WERI-Rb-1 (cell line): ENCODE measurements around the gene C12orf57.
A peak's percentile ranks its signal among the peaks of the same experiment; 100 is the strongest.

Experiments used
- DNase-seq: peaks from one replicate; pipeline ENCODE4 v3.0.0-alpha.2; 2020
- H3K27ac ChIP-seq: fragments of 250-450 bp; sonication (Bioruptor Pico); 2 replicates; pipeline ENCODE4 v1.5.1; 2020; ENCODE audit warnings: mild to moderate bottlenecking, moderate library complexity
- H3K27me3 ChIP-seq: fragments of 250-450 bp; sonication (Bioruptor Pico); 2 replicates; pipeline ENCODE4 v1.5.1; 2021; ENCODE audit warnings: mild to moderate bottlenecking, low read depth, moderate library complexity; ENCODE audit not compliant: insufficient read depth, severe bottlenecking
- H3K36me3 ChIP-seq: fragments of 250-450 bp; sonication (Bioruptor Pico); 2 replicates; pipeline ENCODE4 v1.5.1; 2020; ENCODE audit warnings: mild to moderate bottlenecking, moderate library complexity
- H3K4me3 ChIP-seq: 2 replicates; pipeline ENCODE4 v1.5.1; 2011; ENCODE audit warnings: low read depth, mild to moderate bottlenecking, control low read depth, low read length
- H3K9me3 ChIP-seq: fragments of 250-450 bp; sonication (Bioruptor Pico); 2 replicates; pipeline ENCODE4 v1.5.1; 2021; ENCODE audit warnings: mild to moderate bottlenecking, moderate library complexity; ENCODE audit not compliant: severe bottlenecking
- CTCF ChIP-seq: IDR thresholded peaks from 2 replicates; pipeline ENCODE4 v1.5.1; 2011; ENCODE audit warnings: low read depth, mild to moderate bottlenecking, control low read depth, inconsistent platforms, low read length

C12orf57 gene

DNA sequence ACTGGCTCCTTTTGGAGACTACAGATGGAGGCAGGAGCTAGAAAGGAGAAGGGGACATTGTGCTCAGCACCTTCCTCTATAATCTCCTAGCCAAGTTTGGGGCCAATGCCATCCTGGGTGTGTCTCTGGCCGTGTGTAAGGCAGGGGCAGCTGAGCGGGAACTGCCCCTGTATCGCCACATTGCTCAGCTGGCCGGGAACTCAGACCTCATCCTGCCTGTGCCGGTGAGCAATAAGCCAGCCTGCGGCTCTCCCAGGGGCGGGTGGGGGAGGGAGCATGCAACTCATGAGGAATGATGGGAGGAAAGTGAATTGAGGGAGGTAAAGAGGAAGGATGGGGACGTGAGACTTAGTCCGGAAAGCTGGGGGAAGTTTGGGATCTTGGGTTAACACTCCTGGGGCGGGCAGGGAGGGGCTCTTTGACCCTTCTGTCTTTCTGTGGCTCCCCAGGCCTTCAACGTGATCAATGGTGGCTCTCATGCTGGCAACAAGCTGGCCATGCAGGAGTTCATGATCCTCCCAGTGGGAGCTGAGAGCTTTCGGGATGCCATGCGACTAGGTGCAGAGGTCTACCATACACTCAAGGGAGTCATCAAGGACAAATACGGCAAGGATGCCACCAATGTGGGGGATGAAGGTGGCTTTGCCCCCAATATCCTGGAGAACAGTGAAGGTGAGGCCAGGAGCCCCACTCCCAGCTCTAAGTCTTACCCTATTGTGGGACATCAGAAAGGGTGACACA is 26.2 kb upstream of the C12orf57 start:
- Histone ChIP-seq H3K4me3 (no peak overlapping the region), H3K9me3 (no peaks in the 10 kb centered on the region), H3K27me3 (no peaks in the 10 kb centered on the region), H3K36me3 (peaks cover 75% of the 10 kb centered on the region), H3K27ac (no peak overlapping the region)
- no peak for TF ChIP-seq CTCF
- no peak for DNase-seq

DNA sequence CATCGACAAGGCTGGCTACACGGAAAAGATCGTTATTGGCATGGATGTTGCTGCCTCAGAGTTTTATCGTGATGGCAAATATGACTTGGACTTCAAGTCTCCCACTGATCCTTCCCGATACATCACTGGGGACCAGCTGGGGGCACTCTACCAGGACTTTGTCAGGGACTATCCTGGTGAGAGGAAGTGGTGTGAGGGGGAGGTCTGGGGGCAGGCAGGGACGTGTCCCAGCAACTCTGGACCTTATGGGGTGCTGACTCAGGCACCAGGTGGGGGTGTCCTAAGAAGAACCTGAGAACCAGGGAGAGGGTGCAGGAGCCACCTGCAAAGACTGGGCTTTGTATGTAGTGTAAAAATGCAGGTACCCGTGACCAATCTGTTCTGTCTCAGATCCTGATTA is 24.2 kb upstream of the C12orf57 start:
- H3K4me3 ChIP-seq: no peak overlapping the region
- H3K9me3 ChIP-seq: no peaks in the 10 kb centered on the region
- DNase-seq: no peak
- H3K36me3 ChIP-seq: peaks cover 89% of the 10 kb centered on the region
- no peaks in the 10 kb centered on the region for H3K27me3 ChIP-seq
- H3K27ac ChIP-seq: peak overlapping the region; percentile 45
- TF ChIP-seq CTCF: peak; percentile 29; the same call in 1 of the 2 replicates

DNA sequence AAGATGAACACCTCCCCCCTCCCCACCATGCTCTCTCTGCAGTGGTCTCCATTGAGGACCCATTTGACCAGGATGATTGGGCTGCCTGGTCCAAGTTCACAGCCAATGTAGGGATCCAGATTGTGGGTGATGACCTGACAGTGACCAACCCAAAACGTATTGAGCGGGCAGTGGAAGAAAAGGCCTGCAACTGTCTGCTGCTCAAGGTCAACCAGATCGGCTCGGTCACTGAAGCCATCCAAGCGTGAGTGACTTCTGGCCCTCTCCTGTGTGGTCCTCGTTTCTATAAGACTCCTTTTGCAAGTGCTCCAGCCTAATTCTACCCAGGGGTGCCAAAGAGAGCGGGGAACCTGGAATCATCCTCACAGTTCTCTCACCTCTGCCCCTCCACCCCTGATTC is 22.3 kb upstream of the C12orf57 start:
- no peak for DNase-seq
- H3K27ac ChIP-seq: no peak overlapping the region
- TF ChIP-seq CTCF: no peak
- H3K36me3 ChIP-seq: peaks cover 73% of the 10 kb centered on the region
- H3K27me3 ChIP-seq: no peaks in the 10 kb centered on the region
- no peak overlapping the region for H3K4me3 ChIP-seq
- H3K9me3 ChIP-seq: no peaks in the 10 kb centered on the region

DNA sequence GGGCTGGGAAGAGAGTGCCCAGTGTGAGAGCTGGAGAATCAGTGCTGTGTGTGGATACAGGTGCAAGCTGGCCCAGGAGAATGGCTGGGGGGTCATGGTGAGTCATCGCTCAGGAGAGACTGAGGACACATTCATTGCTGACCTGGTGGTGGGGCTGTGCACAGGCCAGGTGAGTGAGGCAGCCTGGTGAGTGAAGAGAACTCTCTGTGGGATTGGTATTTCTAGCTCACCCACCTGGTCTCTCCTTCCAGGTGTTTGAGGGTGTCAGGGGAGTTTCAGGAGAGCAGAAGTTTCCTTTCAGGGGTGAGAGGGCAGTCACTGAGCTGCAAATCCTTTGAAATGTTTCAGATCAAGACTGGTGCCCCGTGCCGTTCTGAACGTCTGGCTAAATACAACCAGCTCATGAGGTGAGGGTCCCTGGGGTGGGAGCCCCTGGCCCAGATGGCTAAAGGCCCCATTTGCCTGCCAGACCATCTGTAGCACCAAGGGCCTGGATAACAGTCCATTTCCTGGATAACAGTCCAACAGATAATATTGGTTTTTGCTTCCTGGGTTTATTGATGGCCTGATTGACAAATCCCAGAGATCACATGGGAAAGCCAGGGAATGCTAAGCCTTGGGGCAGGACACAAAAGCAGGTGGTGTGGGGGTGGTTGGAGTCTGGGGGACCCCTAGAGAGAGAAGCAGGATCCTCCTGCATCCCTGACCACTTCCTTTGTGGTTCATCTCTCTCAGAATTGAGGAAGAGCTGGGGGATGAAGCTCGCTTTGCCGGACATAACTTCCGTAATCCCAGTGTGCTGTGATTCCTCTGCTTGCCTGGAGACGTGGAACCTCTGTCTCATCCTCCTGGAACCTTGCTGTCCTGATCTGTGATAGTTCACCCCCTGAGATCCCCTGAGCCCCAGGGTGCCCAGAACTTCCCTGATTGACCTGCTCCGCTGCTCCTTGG is 21.6 kb upstream of the C12orf57 start:
- Histone ChIP-seq H3K27me3 (no peaks in the 10 kb centered on the region), H3K36me3 (peaks cover 66% of the 10 kb centered on the region), H3K9me3 (no peaks in the 10 kb centered on the region), H3K4me3 (no peak overlapping the region), H3K27ac (no peak overlapping the region)
- TF ChIP-seq CTCF: no peak
- DNase-seq: no peak

DNA sequence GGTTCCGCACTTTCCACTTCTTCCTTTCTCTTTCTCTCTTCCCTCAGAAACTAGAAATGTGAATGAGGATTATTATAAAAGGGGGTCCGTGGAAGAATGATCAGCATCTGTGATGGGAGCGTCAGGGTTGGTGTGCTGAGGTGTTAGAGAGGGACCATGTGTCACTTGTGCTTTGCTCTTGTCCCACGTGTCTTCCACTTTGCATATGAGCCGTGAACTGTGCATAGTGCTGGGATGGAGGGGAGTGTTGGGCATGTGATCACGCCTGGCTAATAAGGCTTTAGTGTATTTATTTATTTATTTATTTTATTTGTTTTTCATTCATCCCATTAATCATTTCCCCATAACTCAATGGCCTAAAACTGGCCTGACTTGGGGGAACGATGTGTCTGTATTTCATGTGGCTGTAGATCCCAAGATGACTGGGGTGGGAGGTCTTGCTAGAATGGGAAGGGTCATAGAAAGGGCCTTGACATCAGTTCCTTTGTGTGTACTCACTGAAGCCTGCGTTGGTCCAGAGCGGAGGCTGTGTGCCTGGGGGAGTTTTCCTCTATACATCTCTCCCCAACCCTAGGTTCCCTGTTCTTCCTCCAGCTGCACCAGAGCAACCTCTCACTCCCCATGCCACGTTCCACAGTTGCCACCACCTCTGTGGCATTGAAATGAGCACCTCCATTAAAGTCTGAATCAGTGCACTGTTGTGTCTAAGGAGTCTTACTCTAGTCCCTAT is 20.7 kb upstream of the C12orf57 start:
- Histone ChIP-seq H3K4me3 (no peak overlapping the region), H3K36me3 (peaks cover 57% of the 10 kb centered on the region), H3K27me3 (no peaks in the 10 kb centered on the region), H3K9me3 (no peaks in the 10 kb centered on the region), H3K27ac (no peak overlapping the region)
- DNase-seq: no peak
- no peak for TF ChIP-seq CTCF
